ENCODE data around the gene ALKBH4.
"Not testable (repeated sequence)": the region's sequence is repeated elsewhere in the genome, so short reads cannot be mapped to it uniquely, and the experiment has no call there.

GRCh38 chr7:102494026-102494425 lies 29.4 kb upstream of the ALKBH4 start:
- TF ChIP-seq, protein P1, sequence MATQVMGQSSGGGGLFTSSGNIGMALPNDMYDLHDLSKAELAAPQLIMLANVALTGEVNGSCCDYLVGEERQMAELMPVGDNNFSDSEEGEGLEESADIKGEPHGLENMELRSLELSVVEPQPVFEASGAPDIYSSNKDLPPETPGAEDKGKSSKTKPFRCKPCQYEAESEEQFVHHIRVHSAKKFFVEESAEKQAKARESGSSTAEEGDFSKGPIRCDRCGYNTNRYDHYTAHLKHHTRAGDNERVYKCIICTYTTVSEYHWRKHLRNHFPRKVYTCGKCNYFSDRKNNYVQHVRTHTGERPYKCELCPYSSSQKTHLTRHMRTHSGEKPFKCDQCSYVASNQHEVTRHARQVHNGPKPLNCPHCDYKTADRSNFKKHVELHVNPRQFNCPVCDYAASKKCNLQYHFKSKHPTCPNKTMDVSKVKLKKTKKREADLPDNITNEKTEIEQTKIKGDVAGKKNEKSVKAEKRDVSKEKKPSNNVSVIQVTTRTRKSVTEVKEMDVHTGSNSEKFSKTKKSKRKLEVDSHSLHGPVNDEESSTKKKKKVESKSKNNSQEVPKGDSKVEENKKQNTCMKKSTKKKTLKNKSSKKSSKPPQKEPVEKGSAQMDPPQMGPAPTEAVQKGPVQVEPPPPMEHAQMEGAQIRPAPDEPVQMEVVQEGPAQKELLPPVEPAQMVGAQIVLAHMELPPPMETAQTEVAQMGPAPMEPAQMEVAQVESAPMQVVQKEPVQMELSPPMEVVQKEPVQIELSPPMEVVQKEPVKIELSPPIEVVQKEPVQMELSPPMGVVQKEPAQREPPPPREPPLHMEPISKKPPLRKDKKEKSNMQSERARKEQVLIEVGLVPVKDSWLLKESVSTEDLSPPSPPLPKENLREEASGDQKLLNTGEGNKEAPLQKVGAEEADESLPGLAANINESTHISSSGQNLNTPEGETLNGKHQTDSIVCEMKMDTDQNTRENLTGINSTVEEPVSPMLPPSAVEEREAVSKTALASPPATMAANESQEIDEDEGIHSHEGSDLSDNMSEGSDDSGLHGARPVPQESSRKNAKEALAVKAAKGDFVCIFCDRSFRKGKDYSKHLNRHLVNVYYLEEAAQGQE (IDR thresholded peaks at IDR 0.05; ENCODE audit: low read depth, low read length) = not testable (repeated sequence)
- not testable (repeated sequence) for TF ChIP-seq POLR2AphosphoS5 (IDR thresholded peaks at IDR 0.05; ENCODE audit: low read depth, low read length); CTCF (IDR thresholded peaks at IDR 0.05); RFX5 (IDR thresholded peaks at IDR 0.05; ENCODE audit: low read length); GABPA (IDR thresholded peaks at IDR 0.05; ENCODE audit: low read depth); EP300 (IDR thresholded peaks at IDR 0.05; ENCODE audit: borderline replicate concordance in 1 of 2, low read depth in 1 of 2, low read length in 1 of 2); CHD2 (IDR thresholded peaks at IDR 0.05; ENCODE audit: low read length, partially characterized antibody); RAD21 (IDR thresholded peaks at IDR 0.05; ENCODE audit: low read length); EZH2phosphoT487 (IDR thresholded peaks at IDR 0.05; ENCODE audit: borderline replicate concordance, low read depth)

All from SK-N-SH (cell line).